GM18499 (cell line): Measurements from ENCODE around the gene RNF41.

Experiments used
- ATAC-seq: cut with Tn5 transposase; IDR thresholded peaks from one replicate; pipeline ENCODE4 v1.9.1; 2021; ENCODE audit warnings: moderate number of reproducible peaks; ENCODE audit not compliant: insufficient read depth, unreplicated experiment

The RNF41 gene

GRCh38 chr12:56244494-56244893 lies 22.8 kb upstream of the RNF41 start:
- ATAC-seq: no peak

- no peak for ATAC-seq
Observed at GRCh38 chr12:56243731-56244181, 22.0 kb upstream of the RNF41 start.

GRCh38 chr12:56242986-56243385 lies 21.3 kb upstream of the RNF41 start:
- no peak for ATAC-seq

GRCh38 chr12:56241424-56242303 lies 19.9 kb upstream of the RNF41 start:
- no peak for ATAC-seq

GRCh38 chr12:56237552-56237951 lies 15.8 kb upstream of the RNF41 start:
- no peak for ATAC-seq

GRCh38 chr12:56236985-56237384 lies 15.3 kb upstream of the RNF41 start:
- no peak for ATAC-seq

GRCh38 chr12:56236091-56236490 lies 14.4 kb upstream of the RNF41 start:
- ATAC-seq: no peak

- no peak for ATAC-seq
Observed at GRCh38 chr12:56234746-56235436, 13.2 kb upstream of the RNF41 start.

GRCh38 chr12:56231184-56231582 lies 9.5 kb upstream of the RNF41 start:
- ATAC-seq: no peak

GRCh38 chr12:56230432-56231183 lies 8.9 kb upstream of the RNF41 start:
- no peak for ATAC-seq

- no peak for ATAC-seq
Observed at GRCh38 chr12:56229916-56230431, 8.3 kb upstream of the RNF41 start, which contains the start of gene SLC39A5. SLC39A5 (plus strand) TSS chr12:56230051; CDS start chr12:56231275, 1,224 bp downstream.

- no peak for ATAC-seq
Observed at GRCh38 chr12:56229082-56229481, 7.4 kb upstream of the RNF41 start.

- no peak for ATAC-seq
Observed at GRCh38 chr12:56224954-56225353, 3.2 kb upstream of the RNF41 start.

GRCh38 chr12:56224102-56224701 lies 2.5 kb upstream of the RNF41 start, which contains the start of gene NABP2:
NABP2 (plus strand) TSS chr12:56224342; CDS start chr12:56224857, 515 bp downstream.
- peak; percentile 40 for ATAC-seq

- no peak for ATAC-seq
Observed at GRCh38 chr12:56223571-56224101, 1.9 kb upstream of the RNF41 start.

- no peak for ATAC-seq
Observed at GRCh38 chr12:56222531-56222895, 791 bp upstream of the RNF41 start.

GRCh38 chr12:56221232-56221756 lies 428 bp downstream of the RNF41 start:
- ATAC-seq: no peak

- ATAC-seq: no peak
Observed at GRCh38 chr12:56220611-56221231, 1.0 kb downstream of the RNF41 start.

- ATAC-seq: no peak
Observed at GRCh38 chr12:56219840-56220239, 1.9 kb downstream of the RNF41 start.
